Pancreas (tissue), 10 donors: ENCODE results near the gene SPEG. TPM values are rescaled to one million over a fixed set of nuclear protein-coding genes. Genes with fewer than 3 reads are reported as not detected.
"Not testable (repeated sequence)": the region's sequence is repeated elsewhere in the genome, so short reads cannot be mapped to it uniquely, and the experiment has no call there.

Experiments
- ATAC-seq, 4 donors: fragments of 200-7000 bp; cut with Tn5 transposase; one replicate each; pipeline versions ENCODE4 v1.8.0 to v1.9.1; 2020; ENCODE audit warnings: mild to moderate bottlenecking in 4 of 4, moderate library complexity in 4 of 4
- DNase-seq, 6 donors: peaks; one replicate each; pipeline ENCODE4 v3.0.0-alpha.2; 2020
- FAIRE-seq: peaks from 2 replicates; lab custom pipeline; 2012; peaks lifted over from hg19 to GRCh38; lab: Jason Lieb, UNC
- H3K27ac ChIP-seq, 4 donors: fragments of 200-600 bp; sonication (generic); 1 replicate in 3 of 4; 2 replicates in 1 of 4; pipeline versions ENCODE4 v1.5.0 to v1.8.0; 2020
- H3K27me3 ChIP-seq, 4 donors: fragments of 200-600 bp; one replicate each; pipeline ENCODE4 v1.8.0; 2021
- H3K36me3 ChIP-seq, 3 donors: fragments of 200-600 bp; sonication (generic) in 1 of 3; one replicate each; pipeline versions ENCODE4 v1.5.0 to v1.8.0; 2020 to 2021
- H3K4me1 ChIP-seq, 3 donors: fragments of 200-600 bp; one replicate each; pipeline ENCODE4 v1.8.0; 2021
- H3K4me3 ChIP-seq, 4 donors: fragments of 200-600 bp; sonication (generic) in 2 of 4; one replicate each; pipeline versions ENCODE4 v1.5.0 to v1.8.0; 2020 to 2021
- H3K9me3 ChIP-seq, 4 donors: fragments of 200-600 bp; one replicate each; pipeline ENCODE4 v1.8.0; 2021
- CTCF ChIP-seq, 4 donors: fragments of 200-600 bp; sonication (generic) in 3 of 4; IDR thresholded peaks; one replicate each; pipeline versions ENCODE4 v1.5.0 to v1.8.0; 2021; ENCODE audit warnings: antibody characterized with exemption in 4 of 4
- WGBS, 2 donors: extraction: QIAGEN DNeasy Blood & Tissue Kit; methylation state at CpG; one replicate each; pipeline ENCODE4 v1.1.7; 2013; 5-methylcytosine and 5-hydroxymethylcytosine counted together
- intact Hi-C, 3 donors: fragments of 100-400 bp; cut with DNase I; formaldehyde crosslinking; loops; one replicate each; pipeline versions ENCODE4 v1.11.1 to v1.14.2; 2022
- polyA plus RNA-seq, 2 donors: library from polyadenylated mRNA; stranded (reverse); fragments of 200-250 nt; gene quantifications; one replicate each; pipeline ENCODE4 v1.2.3, GENCODE V29; 2013
- total RNA-seq, 6 donors: library from RNA; stranded (reverse); fragmentation: NEBNext Ultra II Directional in 4 of 6; extraction: Animal tissue kit (Norgen Biotek cat#: 25700) in 4 of 6; gene quantifications; one replicate each; pipeline versions ENCODE4 v1.2.1 to v1.2.4, GENCODE V29; 2021 to 2023
- donor health status: healthy with polysubstance abuse.
- donor health status: DM: no; HTN: no; CAD: no; lungs with moderate emphysema.
- donor health status: DM: no; HTN: no; CAD: no.
- donor health status: control.
- donor health status: control.
- donor health status: Bipolar disorder and iron deficiency.
- donor health status: DM: yes; HTN: yes; CAD: no.
- donor health status: DM: no; HTN: no; CAD: no.
- donor health status: DM: no; HTN: no; CAD: no.
- donor health status: DM: yes; HTN: yes; CAD: no.

Gene SPEG
- total and polyA plus RNA-seq, 8 donors, result 2.6 to 33.3 (median 4.2) TPM

GRCh38 chr2:219406861-219407230, 27.8 kb upstream of the SPEG start:
- FAIRE-seq (no peak), ATAC-seq (no peak), DNase-seq (no peak)
- Histone ChIP-seq H3K27me3 (no peaks in the 10 kb centered on the region), H3K4me3 (no peak overlapping the region), H3K36me3 (no peaks in the 10 kb centered on the region), H3K27ac (no peak overlapping the region), H3K9me3 (no peaks in the 10 kb centered on the region), H3K4me1 (no peaks in the 10 kb centered on the region)
- intact Hi-C loops, result loop anchor here in 2 of 3 donors (5.0 kb wide), 1 partner anchor 120 kb away; no protein-coding TSS in a partner anchor
- no peak for TF ChIP-seq CTCF (IDR thresholded peaks at IDR 0.05)
- 83 to 91% methylated on average over 3 of the region's 3 CpGs for WGBS, 2 donors

- not testable (repeated sequence) for H3K4me1 ChIP-seq, H3K9me3 ChIP-seq, FAIRE-seq, H3K4me3 ChIP-seq, H3K27ac ChIP-seq, ATAC-seq, H3K36me3 ChIP-seq, DNase-seq, H3K27me3 ChIP-seq
- intact Hi-C loops, result loop anchor here in 2 of 3 donors (5.0 kb wide), 1 partner anchor 120 kb away; no protein-coding TSS in a partner anchor
- 54 to 60% methylated on average over 5 of the region's 5 CpGs for WGBS, 2 donors
Measured at GRCh38 chr2:219407343-219407742, 27.3 kb upstream of the SPEG start.

- ATAC-seq (no peak), FAIRE-seq (no peak), DNase-seq (no peak)
- TF ChIP-seq CTCF (IDR thresholded peaks at IDR 0.05), result no peak
- Histone ChIP-seq H3K27ac (no peak overlapping the region), H3K9me3 (no peaks in the 10 kb centered on the region), H3K27me3 (no peaks in the 10 kb centered on the region), H3K4me1 (no peaks in the 10 kb centered on the region), H3K36me3 (no peaks in the 10 kb centered on the region), H3K4me3 (no peak overlapping the region)
- 55 to 77% methylated on average over 4 to 5 of the region's 5 CpGs for WGBS, 2 donors
- intact Hi-C loops, result loop anchor here in 2 of 3 donors (5.0 kb wide), 1 partner anchor 119 kb away; no protein-coding TSS in a partner anchor
Measured at GRCh38 chr2:219408204-219408603, 26.4 kb upstream of the SPEG start.

- 56 to 66% methylated on average over 7 to 8 of the region's 8 CpGs for WGBS, 2 donors
- TF ChIP-seq CTCF (IDR thresholded peaks at IDR 0.05), result no peak
- Histone ChIP-seq H3K4me1 (no peaks in the 10 kb centered on the region), H3K4me3 (no peak overlapping the region), H3K9me3 (no peaks in the 10 kb centered on the region), H3K27ac (no peak overlapping the region), H3K27me3 (no peaks in the 10 kb centered on the region), H3K36me3 (no peaks in the 10 kb centered on the region)
- intact Hi-C loops, result loop anchor here in 2 of 3 donors (5.0 kb wide), 1 partner anchor 119 kb away; no protein-coding TSS in a partner anchor
- ATAC-seq (no peak), FAIRE-seq (no peak), DNase-seq (no peak)
Measured at GRCh38 chr2:219408631-219409030, 26.0 kb upstream of the SPEG start.

- H3K9me3 ChIP-seq, result no peaks in the 10 kb centered on the region
- FAIRE-seq (no peak), DNase-seq (no peak), ATAC-seq (no peak)
- H3K27ac ChIP-seq, result no peak overlapping the region
- H3K27me3 ChIP-seq, result no peaks in the 10 kb centered on the region
- intact Hi-C loops, result loop anchor here in 2 of 3 donors (5.0 kb wide), 1 partner anchor 118 kb away; no protein-coding TSS in a partner anchor
- H3K4me3 ChIP-seq, result no peak overlapping the region
- no peak for TF ChIP-seq CTCF (IDR thresholded peaks at IDR 0.05)
- whole genome bisulfite sequencing, 2 donors, result 93 to 94% methylated on average over 5 of the region's 5 CpGs
- no peaks in the 10 kb centered on the region for H3K36me3 ChIP-seq
- no peaks in the 10 kb centered on the region for H3K4me1 ChIP-seq
Measured at GRCh38 chr2:219409619-219410018, 25.0 kb upstream of the SPEG start.
